Hepatocyte (in vitro differentiated cells): ENCODE measurements around the gene ANKEF1.

Source experiments
- CTCF ChIP-seq: fragments of 200-600 bp; sonication (generic); IDR thresholded peaks from 2 replicates; pipeline ENCODE4 v1.5.1; 2016; ENCODE audit warnings: antibody characterized with exemption, mild to moderate bottlenecking; ENCODE audit not compliant: poor library complexity
- EZH2phosphoT487 ChIP-seq: fragments of 200-600 bp; sonication (generic); IDR thresholded peaks from one replicate; pipeline ENCODE4 v1.6.1; 2018; ENCODE audit warnings: antibody characterized with exemption, mild to moderate bottlenecking, low read depth, moderate library complexity; ENCODE audit not compliant: unreplicated experiment, severe bottlenecking

GRCh38 chr20:10014431-10014830 lies 20.4 kb upstream of the ANKEF1 start:
- no peak for TF ChIP-seq EZH2phosphoT487
- no peak for TF ChIP-seq CTCF
